ENCODE measurements around the gene ATP13A2.
"Not testable (repeated sequence)": the region's sequence is repeated elsewhere in the genome, so short reads cannot be mapped to it uniquely, and the experiment has no call there.

Gene ATP13A2

DNA sequence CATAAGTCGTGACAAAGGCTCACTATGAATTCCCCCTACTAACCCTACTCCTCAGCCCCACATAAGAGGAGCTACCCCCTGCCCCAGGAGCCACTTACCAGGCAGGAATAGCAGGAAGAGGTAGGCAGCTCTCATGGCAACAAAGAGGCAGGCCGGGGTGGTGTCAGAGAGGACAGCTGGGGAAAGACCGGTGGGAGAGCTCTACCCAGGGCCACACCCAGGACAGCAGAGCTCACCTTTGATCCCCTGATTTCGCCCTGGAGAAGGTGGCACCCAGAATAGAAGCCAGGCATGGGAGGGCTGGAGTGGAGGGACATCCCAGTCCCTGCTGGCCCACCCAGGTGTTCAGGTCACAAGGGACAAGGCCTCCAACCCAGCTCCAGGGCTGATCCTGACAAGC, 33.6 kb downstream of the ATP13A2 start:
- no peak for DNase-seq

- DNase-seq = no peak
Measured at GRCh38 chr1:16977377-16977776, 34.4 kb downstream of the ATP13A2 start.

- no peak for DNase-seq
Measured at GRCh38 chr1:16976966-16977365, 34.8 kb downstream of the ATP13A2 start.

- DNase-seq = no peak
Measured at GRCh38 chr1:16975838-16976237, 35.9 kb downstream of the ATP13A2 start.

- DNase-seq = no peak
Measured at GRCh38 chr1:16975211-16975610, 36.5 kb downstream of the ATP13A2 start.

DNA sequence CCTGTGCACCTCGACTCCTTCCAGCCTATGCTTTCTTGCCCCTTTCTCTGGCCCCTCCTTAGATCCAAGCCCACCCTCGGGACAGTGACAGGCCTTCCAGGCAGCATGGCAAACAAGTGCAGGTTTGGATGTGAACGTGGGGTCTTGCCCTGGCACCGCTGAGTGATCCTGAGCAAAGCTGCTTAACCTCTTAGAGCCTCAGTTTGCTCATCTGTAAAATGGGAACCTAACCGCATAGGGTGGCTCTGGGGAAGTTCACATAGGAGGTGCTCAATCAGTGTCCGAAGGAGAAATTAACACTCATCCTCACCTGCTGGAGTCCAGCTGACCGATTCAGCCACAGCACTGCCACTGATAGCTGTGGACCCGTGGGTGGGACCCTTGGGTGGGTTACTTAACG, 38.5 kb downstream of the ATP13A2 start:
- DNase-seq = no peak

DNA sequence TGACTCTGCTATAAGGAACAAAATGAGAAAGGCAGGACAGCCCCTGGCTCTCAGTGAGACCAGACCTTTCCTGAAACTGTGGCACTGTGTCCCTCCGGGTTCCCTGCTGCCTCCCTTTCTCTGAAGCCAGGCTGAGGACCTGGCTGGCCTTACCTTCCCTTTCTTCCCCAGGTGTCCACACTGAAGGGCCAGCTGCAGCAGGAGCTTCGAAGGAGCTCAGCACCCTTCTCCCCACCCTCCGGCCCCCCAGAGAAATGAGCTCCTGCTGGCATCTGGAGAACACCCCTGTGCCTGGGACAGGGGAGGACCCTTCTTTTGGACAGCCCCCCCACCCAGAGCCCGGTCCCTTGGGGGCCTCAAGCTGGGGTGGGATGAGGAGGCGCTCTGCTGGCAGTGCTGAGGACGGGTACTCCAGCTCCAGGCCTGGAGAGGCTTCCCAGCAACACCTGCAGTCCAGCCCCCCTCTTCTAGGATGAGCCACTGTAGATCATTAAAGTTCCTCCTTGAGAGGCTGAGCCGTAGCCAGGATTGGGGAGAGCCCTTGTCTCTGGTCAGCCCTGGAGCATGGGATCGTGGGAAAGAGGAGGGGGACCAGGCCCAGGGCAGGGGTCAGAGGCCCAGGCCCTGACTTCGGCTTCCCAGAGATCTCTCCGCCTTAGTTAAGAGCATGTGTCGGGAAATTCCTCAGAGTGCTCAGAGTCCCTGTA, 39.4 kb downstream of the ATP13A2 start:
- DNase-seq = no peak

DNA sequence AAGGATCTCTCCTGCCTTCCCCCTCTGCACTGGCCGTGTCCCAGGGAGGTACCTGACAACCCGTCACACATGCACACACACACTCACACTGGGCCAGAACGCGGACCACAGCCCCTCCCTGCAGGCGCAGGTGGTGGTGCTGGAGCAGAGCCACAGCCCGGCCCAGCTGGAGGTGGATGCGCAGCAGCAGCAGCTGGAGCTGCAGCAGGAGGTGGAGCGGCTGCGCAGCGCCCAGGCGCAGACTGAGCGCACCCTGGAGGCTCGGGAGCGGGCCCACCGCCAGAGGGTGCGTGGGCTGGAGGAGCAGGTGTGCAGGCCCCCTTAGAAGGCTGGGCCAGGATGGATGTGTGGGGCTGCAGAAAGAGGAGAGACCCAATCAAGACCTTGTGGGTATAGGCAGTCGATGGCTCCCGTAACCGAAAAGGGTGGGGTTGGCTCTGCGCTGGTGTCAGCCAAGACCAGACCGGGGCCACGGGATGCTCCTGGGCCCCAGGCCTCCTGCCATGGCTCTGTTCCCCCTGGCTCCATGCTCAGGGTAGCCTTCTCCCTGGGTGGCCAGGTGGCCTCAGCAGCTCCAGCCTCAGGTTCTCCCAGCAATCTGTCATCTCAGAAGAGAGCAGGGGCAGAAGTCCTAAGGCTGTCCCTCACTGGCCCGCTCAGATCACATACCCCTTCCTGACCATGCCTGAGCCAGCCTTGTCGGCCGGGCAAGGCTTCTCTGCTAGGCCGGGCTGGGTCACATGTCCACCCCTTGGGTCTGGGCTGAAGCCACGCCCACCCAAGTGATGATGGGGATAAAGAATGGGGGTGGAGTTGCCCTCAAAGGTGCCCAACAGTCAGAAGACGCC, 40.2 kb downstream of the ATP13A2 start:
- DNase-seq = no peak

DNA sequence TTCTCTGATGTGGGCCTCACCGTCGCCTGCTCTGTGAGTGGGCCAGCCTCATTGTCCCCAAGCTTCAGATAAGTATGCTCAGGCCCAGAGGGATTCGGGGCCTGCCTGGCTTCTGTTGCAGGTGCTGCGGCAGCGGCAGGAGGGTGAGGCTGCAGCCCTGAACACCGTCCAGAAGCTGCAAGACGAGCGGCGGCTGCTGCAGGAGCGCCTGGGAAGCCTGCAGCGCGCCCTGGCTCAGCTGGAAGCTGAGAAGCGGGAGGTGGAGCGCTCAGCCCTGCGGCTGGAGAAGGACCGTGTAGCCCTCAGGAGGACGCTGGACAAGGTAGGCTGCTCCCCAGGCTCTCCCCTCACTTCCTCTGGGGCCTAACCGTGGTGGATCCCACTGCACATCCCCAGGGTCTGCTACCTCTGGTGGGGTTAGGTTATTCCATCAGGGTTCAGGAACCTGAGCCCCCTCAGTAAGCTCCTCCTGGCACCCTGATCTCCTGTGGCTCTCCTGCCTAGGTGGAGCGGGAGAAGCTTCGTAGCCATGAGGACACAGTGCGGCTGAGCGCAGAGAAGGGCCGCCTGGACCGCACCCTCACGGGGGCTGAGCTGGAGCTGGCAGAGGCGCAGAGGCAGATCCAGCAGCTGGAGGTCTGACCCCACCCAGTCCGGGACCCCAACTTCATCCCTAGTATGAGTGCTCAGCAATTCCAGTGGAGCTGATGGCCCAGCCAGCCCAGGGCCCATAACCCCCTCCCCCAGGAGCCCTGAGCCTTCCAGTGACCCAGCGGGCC, 41.4 kb downstream of the ATP13A2 start:
- no peak for DNase-seq

- DNase-seq = no peak
Measured at GRCh38 chr1:16969651-16970050, 42.1 kb downstream of the ATP13A2 start.

DNA sequence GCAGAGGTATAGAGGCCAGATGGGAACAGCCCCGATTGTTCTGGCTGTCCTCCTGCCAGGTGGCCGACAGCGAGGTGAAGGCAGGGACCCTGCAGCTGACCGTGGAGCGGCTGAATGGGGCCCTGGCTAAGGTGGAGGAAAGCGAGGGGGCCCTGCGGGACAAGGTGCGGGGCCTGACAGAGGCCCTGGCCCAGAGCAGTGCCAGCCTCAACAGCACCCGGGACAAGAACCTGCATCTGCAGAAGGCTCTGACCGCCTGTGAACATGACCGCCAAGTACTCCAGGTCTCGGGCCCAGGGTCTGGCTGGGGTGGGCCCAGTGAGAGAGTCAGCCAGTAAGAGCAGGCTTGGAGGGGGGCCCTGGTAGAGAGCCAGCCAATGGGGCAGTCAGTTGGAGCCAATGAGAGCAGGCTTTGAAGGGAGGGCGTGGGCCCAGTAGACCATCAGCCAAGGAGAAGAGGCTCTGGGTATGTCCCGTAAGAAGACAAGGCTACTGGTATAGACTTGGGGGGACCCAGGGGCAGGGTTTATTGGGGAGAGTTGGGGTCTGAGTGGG, 42.6 kb downstream of the ATP13A2 start:
- no peak for DNase-seq

- DNase-seq = no peak
Measured at GRCh38 chr1:16968372-16968771, 43.4 kb downstream of the ATP13A2 start.

- DNase-seq = no peak
Measured at GRCh38 chr1:16967962-16968361, 43.8 kb downstream of the ATP13A2 start.

GRCh38 chr1:16967095-16967575, 44.6 kb downstream of the ATP13A2 start:
- no peak for DNase-seq

- no peak for DNase-seq
Measured at GRCh38 chr1:16966282-16966681, 45.4 kb downstream of the ATP13A2 start.

- DNase-seq = no peak
Measured at GRCh38 chr1:16965486-16966067, 46.2 kb downstream of the ATP13A2 start.

GRCh38 chr1:16964169-16964568, 47.6 kb downstream of the ATP13A2 start:
- DNase-seq = not testable (repeated sequence)

GRCh38 chr1:16961297-16962133, 50.2 kb downstream of the ATP13A2 start:
- no peak for DNase-seq

DNA sequence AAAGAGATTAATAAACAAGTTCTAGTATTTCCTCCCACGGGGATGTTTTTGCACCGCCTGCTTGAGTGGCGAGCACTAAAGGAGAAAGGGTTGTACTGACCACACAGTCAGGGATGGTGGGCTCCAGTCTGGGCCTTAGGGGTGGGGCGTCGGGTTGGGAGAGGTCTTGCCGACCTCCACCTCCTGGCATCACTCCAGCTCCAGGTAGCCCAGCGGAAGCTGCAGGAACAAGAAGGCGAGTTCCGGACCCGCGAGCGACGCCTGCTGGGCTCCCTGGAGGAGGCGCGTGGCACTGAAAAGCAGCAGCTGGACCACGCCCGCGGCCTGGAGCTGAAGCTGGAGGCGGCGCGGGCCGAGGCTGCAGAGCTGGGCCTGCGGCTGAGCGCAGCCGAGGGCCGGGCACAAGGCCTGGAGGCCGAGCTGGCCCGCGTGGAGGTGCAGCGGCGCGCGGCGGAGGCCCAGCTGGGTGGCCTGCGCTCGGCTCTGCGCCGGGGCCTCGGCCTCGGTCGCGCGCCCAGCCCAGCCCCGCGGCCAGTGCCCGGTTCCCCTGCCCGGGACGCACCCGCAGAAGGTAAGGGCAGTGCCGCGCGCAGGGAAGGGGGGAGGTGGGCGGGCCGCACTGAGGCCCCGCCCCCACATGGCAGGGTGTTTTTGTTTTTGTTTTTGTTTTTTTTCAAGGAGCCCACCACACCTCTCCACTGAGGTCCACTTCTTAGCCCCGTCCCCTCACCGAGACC, 51.0 kb downstream of the ATP13A2 start:
- DNase-seq = peak; percentile 77

GRCh38 chr1:16958475-16958874, 53.3 kb downstream of the ATP13A2 start:
- DNase-seq = no peak

GRCh38 chr1:16957731-16958130, 54.0 kb downstream of the ATP13A2 start:
- DNase-seq = no peak
